HepG2 (cell line): Measurements from ENCODE around the gene SPRED2. TPM values are rescaled to one million over a fixed set of nuclear protein-coding genes. Genes with fewer than 3 reads are reported as not detected.

Source experiments
- ADNP ChIP-seq: sonication (generic); formaldehyde crosslinking; IDR thresholded peaks from 2 replicates; pipeline ENCODE4 v1.4.0; 2020; ENCODE audit warnings: missing genetic modification reagents
- CSRNP2 ChIP-seq: sonication (generic); formaldehyde crosslinking; conservative IDR thresholded peaks from 2 replicates; pipeline ENCODE4 v1.8.0; 2022; ENCODE audit warnings: low read depth, missing genetic modification reagents
- DPF2 ChIP-seq: sonication (generic); formaldehyde crosslinking; IDR thresholded peaks from 2 replicates; pipeline ENCODE4 v1.4.0; 2020; ENCODE audit warnings: mild to moderate bottlenecking, low read depth, missing genetic modification reagents, borderline replicate concordance
- KDM3A ChIP-seq: IDR thresholded peaks from 2 replicates; pipeline ENCODE4 v1.6.1; 2018; ENCODE audit warnings: low read depth, missing compliant biosample characterization
- KIAA2018 ChIP-seq: sonication (generic); formaldehyde crosslinking; IDR thresholded peaks from 2 replicates; pipeline ENCODE4 v1.5.0; 2020; ENCODE audit warnings: mild to moderate bottlenecking, missing genetic modification reagents, borderline replicate concordance
- KLF13 ChIP-seq: sonication (generic); formaldehyde crosslinking; IDR thresholded peaks from 2 replicates; pipeline ENCODE4 v1.4.0; 2020; ENCODE audit warnings: mild to moderate bottlenecking, missing genetic modification reagents
- NFIB ChIP-seq: sonication (generic); formaldehyde crosslinking; IDR thresholded peaks from 2 replicates; pipeline ENCODE4 v1.9.0; 2021; ENCODE audit warnings: missing genetic modification reagents, mild to moderate bottlenecking, borderline replicate concordance
- NKX3-1 ChIP-seq: sonication (generic); formaldehyde crosslinking; IDR thresholded peaks from 2 replicates; pipeline ENCODE4 v1.5.0; 2020; ENCODE audit warnings: missing genetic modification reagents
- PRPF4 ChIP-seq: fragments of 200-400 bp; formaldehyde crosslinking; IDR thresholded peaks from 2 replicates; pipeline ENCODE4 v1.6.1; 2016; ENCODE audit warnings: low read length, low read depth; ENCODE audit not compliant: poor library complexity, severe bottlenecking
- RFXAP ChIP-seq: sonication (generic); formaldehyde crosslinking; IDR thresholded peaks from 2 replicates; pipeline ENCODE4 v1.4.0; 2020; ENCODE audit warnings: missing genetic modification reagents, borderline replicate concordance
- SP5 ChIP-seq: IDR thresholded peaks from 2 replicates; pipeline ENCODE4 v1.6.1; 2016; ENCODE audit warnings: low read depth, borderline replicate concordance
- U2AF2 ChIP-seq: fragments of 200-400 bp; formaldehyde crosslinking; IDR thresholded peaks from 2 replicates; pipeline ENCODE4 v1.6.1; 2017; ENCODE audit warnings: low read depth, mild to moderate bottlenecking, low read length
- ZNF281 ChIP-seq: sonication (generic); formaldehyde crosslinking; IDR thresholded peaks from 2 replicates; pipeline ENCODE4 v1.4.0; 2020; ENCODE audit warnings: missing genetic modification reagents, borderline replicate concordance
- ZNF530 ChIP-seq: sonication (generic); formaldehyde crosslinking; IDR thresholded peaks from 2 replicates; pipeline ENCODE4 v1.5.0; 2020; ENCODE audit warnings: low read depth, mild to moderate bottlenecking, missing genetic modification reagents
- ZNF563 ChIP-seq: sonication (generic); formaldehyde crosslinking; IDR thresholded peaks from 2 replicates; pipeline ENCODE4 v1.8.0; 2022; ENCODE audit warnings: mild to moderate bottlenecking, moderate library complexity, missing genetic modification reagents
- ZNF720 ChIP-seq: sonication (generic); formaldehyde crosslinking; IDR thresholded peaks from 2 replicates; pipeline ENCODE4 v1.4.0; 2020; ENCODE audit warnings: missing genetic modification reagents
- polyA plus RNA-seq, 8 experiments: library from polyadenylated mRNA; depleted of rRNA in 3 of 8; stranded (reverse) in 7 of 8; unstranded in 1 of 8; fragments of >200 nt; fragmentation: Illumina TruSeq in 4 of 8; extraction: Trizol in 4 of 8; gene quantifications; 2 replicates each; pipeline versions ENCODE4 v1.2.1 to v1.2.3, GENCODE V29; 2011 to 2016; ENCODE audit warnings: low read depth in 4 of 8, missing spikeins in 1 of 8, mixed read lengths in 1 of 8; ENCODE audit not compliant: insufficient read depth in 1 of 8
- total RNA-seq, 5 experiments: library from RNA; depleted of rRNA; stranded (reverse); fragments of >200 nt; fragmentation: Illumina TruSeq; extraction: Trizol; gene quantifications; 2 replicates each; pipeline ENCODE4 v1.2.3, GENCODE V29; 2016; ENCODE audit warnings: low read depth in 1 of 5

SPRED2 gene
- total and polyA plus RNA-seq, 2 of the 13 experiments (the other 11 are each of a cell fraction or from before 2014, with no cell fraction given): 13.0 to 37.0 TPM

GRCh38 chr2:65300761-65301711 is 131.4 kb downstream of the SPRED2 start (continued):
- TF ChIP-seq ZNF281 (CRISPR knock-in tag): no peak; the same call in 1 of the 2 replicates
- no peak for TF ChIP-seq ZNF563 (CRISPR knock-in tag)
- TF ChIP-seq KDM3A: no peak
- no peak for TF ChIP-seq U2AF2
- TF ChIP-seq PRPF4: no peak
- TF ChIP-seq KLF13 (CRISPR knock-in tag): no peak
- TF ChIP-seq RFXAP (CRISPR knock-in tag): 0 out of 2 replicates have a peak, but pooled peaks have one; percentile 56
- TF ChIP-seq CSRNP2: no peak
- peak; percentile 93 for TF ChIP-seq NKX3-1
- TF ChIP-seq ZNF720 (CRISPR knock-in tag): no peak
- peak; percentile 66 for TF ChIP-seq DPF2 (CRISPR knock-in tag)
- TF ChIP-seq NFIB (CRISPR knock-in tag): no peak
- TF ChIP-seq ADNP (CRISPR knock-in tag): no peak
- TF ChIP-seq KIAA2018 (CRISPR knock-in tag): no peak
- peak; percentile 69; the same call in 1 of the 2 replicates for TF ChIP-seq SP5 (CRISPR knock-in tag)
- TF ChIP-seq ZNF530 (CRISPR knock-in tag): no peak
